Activated CD8-positive, alpha-beta memory T cell treated with anti-CD3 and anti-CD28 coated beads, Interleukin-2, amount 50 U/mL, for 1 hour (primary cell): Measurements from ENCODE around the gene MAPK6.
"Not testable (repeated sequence)": the region's sequence is repeated elsewhere in the genome, so short reads cannot be mapped to it uniquely, and the experiment has no call there.

Source experiments
- DNase-seq: peaks from one replicate; pipeline ENCODE4 v3.0.0-alpha.2; 2020; ENCODE audit errors: extremely low read depth

Gene MAPK6

DNA sequence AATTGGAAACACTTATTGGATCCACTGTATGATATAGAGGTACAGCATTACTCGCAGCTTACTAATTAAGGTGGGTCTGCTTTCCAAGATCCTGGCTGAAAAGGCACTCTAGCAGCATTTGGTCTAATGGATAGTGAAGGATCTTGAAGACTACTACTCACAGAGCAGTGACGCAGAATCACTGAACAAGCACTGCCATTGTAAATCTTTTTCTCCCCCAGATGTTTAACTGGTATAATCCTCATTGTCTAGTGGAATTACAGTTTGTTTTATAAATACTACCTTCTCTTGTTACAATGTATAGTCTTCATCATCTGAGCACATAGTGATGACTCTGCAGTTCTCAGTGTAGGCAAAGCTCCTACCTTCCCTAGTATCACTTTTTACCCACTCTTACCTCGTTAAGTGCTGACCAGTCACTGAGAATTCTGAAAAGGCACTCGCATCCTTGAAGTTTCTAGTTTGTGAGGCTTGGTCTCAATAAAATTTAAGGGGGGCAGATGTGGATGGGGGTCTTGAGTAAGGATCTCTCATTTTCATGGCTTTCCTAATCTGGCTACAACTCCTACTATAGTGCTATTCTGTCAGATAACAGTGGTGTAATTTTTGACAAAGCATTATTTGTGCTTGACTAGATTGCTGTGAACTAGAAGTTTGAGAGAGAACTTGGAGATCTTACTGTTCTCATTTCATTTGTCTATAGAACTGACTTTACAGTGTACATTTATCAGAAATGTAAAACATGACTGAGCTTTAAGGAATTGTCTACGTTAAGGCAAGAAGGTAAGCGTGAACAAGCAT is 23.2 kb downstream of the MAPK6 start:
- DNase-seq: no peak

DNA sequence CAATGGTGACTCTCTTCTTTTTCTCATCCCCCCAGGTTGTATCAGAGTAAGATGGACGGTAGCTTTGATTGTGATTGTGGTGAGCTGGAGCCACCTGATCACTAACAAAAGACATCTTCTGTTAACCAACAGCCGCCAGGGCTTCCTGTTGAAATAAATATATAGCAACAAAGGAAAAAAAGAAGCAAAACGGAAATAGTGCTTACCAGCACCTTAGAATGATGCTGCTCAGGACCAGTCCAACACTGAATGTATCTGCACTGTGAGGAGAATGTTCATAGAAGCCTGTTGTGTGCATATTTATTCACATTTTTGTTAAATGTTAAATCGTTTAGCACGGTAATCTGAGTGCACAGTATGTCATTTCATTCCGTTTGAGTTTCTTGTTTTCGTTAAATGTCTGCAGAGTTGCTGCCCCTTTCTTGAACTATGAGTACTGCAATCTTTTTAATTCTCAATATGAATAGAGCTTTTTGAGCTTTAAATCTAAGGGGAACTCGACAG is 26.8 kb downstream of the MAPK6 start:
- DNase-seq: peak; percentile 8

DNA sequence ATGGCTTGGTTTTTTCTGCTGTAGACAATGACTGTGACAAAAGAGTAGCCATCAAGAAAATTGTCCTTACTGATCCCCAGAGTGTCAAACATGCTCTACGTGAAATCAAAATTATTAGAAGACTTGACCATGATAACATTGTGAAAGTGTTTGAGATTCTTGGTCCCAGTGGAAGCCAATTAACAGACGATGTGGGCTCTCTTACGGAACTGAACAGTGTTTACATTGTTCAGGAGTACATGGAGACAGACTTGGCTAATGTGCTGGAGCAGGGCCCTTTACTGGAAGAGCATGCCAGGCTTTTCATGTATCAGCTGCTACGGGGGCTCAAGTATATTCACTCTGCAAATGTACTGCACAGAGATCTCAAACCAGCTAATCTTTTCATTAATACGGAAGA is 27.5 kb downstream of the MAPK6 start:
- DNase-seq: not testable (repeated sequence)

- no peak for DNase-seq
These were observed 31.4 kb downstream of the MAPK6 start for GRCh38 chr15:52050416-52050815.

DNA sequence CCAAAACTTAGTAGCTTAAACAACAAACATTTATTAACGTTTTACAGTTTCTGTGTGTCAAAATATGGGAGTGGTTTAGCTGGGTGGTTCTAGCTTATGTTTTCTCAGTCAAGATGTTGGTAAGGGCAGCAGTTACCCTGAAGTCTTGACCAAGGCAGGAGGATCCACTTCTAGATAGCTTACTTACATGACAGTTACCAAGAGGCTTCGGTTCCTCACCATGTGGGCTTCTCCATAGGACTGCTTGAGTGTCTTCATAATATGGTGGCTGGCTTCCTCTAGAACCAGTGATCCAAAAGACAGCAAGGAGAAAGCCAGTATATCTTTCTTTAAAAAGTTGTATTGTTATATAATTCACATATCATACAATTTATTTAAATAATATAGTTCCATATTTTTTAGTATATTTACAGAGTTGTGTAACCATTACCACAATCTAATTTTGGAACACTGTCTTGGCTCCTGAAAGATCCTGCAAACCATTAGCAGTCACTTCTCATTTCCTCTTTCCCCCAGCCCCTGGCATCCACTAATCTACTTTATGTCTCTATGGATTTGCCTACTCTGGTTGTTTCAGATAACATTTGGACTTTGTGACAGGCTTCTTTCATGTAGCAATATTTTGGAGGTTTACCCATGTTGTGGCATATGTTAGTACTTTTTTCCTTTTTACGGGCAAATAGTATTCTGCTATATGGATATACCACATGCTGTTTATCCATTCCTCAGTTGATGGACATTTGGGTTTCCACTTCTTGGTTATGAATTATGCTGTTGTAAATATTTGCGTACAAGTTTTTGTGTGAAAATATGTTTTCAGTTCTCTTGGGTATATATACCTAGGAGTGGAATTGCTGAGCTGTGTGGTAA is 33.3 kb downstream of the MAPK6 start:
- DNase-seq: no peak

DNA sequence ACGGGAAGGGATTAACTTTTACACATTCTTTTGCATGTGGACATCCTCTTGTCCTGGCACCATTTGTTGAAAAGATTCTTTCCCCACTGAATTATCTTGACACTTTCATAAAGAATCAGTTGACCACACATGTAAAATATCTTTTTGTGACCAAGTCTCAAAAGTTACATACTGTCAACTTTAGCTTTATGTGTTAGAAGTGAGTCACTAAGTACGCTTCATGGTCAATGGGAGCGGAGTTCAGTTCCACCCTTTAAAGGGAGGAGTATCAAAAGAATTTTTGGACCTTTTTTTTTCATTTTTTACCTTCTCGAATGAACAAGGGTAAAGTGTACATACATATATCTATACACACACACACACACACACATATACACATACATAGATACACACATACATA is 35.4 kb downstream of the MAPK6 start:
- DNase-seq: no peak

DNA sequence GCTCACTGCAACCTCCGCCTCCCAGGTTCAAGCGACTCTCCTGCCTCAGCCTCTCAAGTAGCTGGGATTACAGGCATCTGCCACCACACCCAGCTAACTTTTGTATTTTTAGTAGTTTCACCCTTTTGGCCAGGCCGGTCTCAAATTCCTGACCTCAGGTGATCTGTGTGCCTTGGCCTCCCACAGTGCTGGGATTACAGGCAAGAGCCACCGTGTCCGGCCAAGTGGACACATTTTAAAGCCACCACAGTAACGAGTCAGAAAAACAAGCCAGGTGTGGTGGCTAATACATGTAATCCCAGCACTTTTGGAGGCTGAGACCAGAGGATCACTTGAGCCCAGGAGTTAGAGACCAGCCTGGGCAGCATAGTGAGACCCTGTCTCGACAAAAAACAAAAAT is 35.8 kb downstream of the MAPK6 start:
- not testable (repeated sequence) for DNase-seq

DNA sequence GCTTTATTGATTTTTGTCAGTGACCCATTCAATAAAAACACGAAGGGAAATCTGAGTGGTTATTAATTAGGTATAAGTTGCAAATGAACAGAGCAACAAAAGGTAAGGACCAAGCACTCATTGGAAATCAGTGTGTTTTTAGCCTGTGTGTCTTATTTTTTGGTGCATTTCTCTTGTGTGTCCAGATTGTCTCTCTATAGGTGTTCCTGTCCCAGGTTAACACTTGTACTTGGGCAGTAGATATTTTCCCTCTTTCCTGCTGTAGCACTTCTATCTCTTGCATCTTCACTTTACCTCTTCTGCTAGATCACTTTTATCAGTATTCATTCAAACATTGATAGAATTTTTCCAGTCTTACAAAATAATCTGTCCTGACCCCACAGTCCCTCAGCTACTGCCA is 37.0 kb downstream of the MAPK6 start:
- no peak for DNase-seq

DNA sequence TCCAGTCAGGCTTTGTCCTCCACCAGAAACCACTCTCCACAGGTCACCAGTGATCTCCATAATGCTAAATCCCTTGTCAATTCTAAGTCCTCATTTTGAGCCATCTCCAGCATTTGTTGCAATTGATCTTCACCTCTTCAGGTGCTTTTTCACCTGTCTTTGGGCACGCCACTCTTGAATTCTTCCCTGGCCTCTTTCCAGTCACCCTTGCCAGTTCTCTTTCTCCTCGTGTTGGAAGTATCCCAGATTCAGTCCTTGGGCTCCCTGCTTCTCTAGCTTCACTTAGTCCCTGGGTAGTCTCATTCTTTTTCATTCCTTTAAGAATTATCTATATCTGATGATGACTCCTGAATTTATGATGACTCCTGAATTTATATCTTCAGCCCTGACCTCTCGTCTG is 37.5 kb downstream of the MAPK6 start:
- DNase-seq: no peak

GRCh38 chr15:52057996-52058395 is 39.0 kb downstream of the MAPK6 start:
- DNase-seq: no peak

- DNase-seq: no peak
These were observed 41.5 kb downstream of the MAPK6 start for GRCh38 chr15:52060501-52060900.

- DNase-seq: no peak
These were observed 48.0 kb downstream of the MAPK6 start for GRCh38 chr15:52066842-52067544.

GRCh38 chr15:52067545-52067926 is 48.5 kb downstream of the MAPK6 start:
- no peak for DNase-seq

DNA sequence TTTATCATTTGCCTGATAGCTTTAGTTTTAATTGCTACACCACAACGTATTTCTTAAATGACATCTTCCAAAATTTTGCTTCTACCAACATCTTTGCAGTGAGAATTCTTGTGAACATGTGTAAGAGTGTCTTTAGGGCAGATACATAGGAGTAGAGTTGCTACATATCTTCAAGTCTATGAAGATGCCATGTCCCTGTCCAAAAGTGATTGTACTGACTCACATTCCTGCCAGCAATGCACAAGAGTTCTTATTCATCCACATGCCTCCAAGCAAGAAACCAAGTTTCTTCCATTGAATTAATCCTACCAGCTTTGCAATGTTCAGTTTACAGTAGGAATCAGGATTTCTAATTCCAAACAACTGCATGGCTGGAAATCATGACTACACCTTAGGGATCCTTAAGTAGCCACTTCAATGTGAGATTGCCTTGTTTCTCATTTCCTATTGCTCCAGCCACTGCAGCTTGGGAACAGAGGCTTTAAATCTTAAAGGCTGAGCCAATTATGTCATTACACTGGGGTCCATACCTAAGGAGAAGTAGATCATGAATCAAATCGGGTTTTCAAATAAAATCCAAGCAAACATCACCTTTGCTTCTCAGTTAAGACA is 49.1 kb downstream of the MAPK6 start:
- no peak for DNase-seq

DNA sequence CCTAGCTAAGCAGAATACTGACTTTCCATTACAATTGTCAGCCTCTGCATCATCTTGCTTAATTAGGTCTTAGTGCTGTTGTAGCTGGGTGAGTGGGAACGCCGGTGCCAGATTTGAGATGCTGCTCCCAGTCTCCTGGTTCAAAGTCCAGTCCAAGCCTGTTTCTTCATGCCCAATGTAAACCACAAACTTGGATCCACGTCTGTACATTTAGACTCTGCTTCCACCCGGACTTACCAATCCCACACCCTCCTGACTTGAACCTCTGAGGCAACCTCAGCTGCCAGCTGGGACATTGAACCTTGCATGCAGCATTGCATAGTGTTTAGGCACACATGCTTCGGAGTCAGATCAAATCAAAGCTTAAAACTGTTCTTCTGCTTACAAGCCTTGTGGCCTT is 50.5 kb downstream of the MAPK6 start:
- DNase-seq: no peak

- DNase-seq: no peak
These were observed 52.6 kb downstream of the MAPK6 start for GRCh38 chr15:52071570-52071969.

- no peak for DNase-seq
These were observed 58.1 kb downstream of the MAPK6 start for GRCh38 chr15:52076889-52077781.

DNA sequence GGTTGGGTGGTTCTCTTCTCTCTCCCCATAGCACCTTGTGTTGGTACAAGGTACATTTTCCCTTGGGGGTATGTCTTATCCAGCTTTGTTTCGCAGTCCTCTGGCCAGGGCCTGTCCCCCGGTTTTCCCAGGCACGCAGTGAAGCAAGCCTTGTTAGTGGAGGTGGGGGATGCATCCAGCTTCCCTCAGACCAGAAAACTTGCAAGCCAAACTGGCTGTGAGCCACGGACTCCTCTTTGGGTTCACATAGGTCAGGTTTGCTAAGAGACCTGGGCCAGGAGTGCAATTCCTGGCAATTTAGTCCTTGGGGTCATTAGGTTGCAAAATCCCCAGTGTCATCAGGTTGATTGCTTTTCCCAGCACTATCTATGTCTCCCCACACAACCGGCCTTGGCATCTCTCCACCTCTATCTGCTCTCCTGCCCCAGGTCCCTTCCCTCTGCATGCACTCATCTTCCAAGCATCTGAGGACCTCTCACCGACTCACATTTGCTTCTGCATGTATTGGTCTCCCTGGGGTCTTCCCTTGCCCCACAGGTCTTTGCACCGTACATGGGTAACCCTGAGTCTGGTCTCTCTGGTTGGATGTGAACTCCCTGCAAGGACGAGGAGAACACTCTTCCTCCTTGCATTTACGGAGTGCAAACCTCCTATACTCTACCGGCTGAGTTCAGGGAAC is 59.3 kb downstream of the MAPK6 start:
- no peak for DNase-seq

DNA sequence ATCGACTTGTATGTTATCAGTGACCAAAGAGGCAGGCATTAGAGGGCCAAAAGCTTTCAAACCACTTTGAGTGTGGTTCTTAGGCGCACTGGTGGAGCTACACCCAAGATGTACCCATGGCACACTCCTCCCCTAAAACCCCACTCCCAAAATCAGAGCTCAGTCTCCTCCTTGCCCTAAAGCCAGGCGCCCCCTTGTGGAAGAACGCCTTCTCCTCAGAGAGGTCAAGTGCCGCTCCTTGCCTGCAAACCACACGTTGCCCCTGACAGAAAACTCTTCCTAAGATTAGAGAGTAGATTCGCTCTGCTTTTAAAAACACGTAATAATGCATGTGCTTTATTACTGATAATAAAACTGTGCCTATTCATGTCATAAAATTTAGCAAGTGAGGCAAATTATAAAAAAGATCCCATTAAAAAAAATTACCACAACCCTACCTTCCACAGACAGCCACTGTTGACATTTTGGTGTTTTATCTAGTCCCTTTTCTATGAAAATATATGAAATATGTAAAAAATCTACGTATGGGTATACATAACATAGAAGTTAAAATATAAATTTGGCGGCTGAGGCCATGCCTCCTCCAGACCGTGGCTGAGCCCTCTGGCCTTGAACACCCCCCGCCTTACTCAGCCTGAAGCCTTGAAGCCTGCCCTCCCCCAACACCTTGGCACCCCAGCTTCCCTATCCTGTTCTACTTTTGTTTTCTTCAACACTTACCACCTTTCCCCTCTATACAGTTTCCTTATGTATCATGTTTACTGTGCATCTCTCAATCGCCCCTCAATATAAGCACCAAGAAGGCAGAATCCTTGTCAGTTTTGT is 60.1 kb downstream of the MAPK6 start:
- DNase-seq: peak; percentile 72
